LNCAP (cell line): Measurements from ENCODE around the gene PTPRG.

Experiments
- CTCF ChIP-seq: fragments of 450-650 bp; IDR thresholded peaks from 2 replicates; pipeline ENCODE4 v1.5.1; 2017; ENCODE audit warnings: mild to moderate bottlenecking

The PTPRG gene

GRCh38 chr3:61571516-61572336 lies 10.4 kb downstream of the PTPRG start:
- TF ChIP-seq CTCF, result no peak

GRCh38 chr3:61572879-61573278 lies 11.5 kb downstream of the PTPRG start:
- TF ChIP-seq CTCF, result no peak

GRCh38 chr3:61573441-61573840 lies 12.1 kb downstream of the PTPRG start:
- no peak for TF ChIP-seq CTCF

- TF ChIP-seq CTCF, result no peak
These were observed 13.5 kb downstream of the PTPRG start for GRCh38 chr3:61574854-61575253.

- TF ChIP-seq CTCF, result no peak
These were observed 14.5 kb downstream of the PTPRG start for GRCh38 chr3:61575893-61576292.

- no peak for TF ChIP-seq CTCF
These were observed 16.4 kb downstream of the PTPRG start for GRCh38 chr3:61577760-61578159.

- TF ChIP-seq CTCF, result no peak
These were observed 17.4 kb downstream of the PTPRG start for GRCh38 chr3:61578667-61579367.
